Activated CD4-positive, CD25-positive, alpha-beta regulatory T cell treated with anti-CD3 and anti-CD28 coated beads, Interleukin-2, amount 50 U/mL, for 24 hours (primary cell): Measurements from ENCODE around the gene SLC4A1.

Source experiments
- ATAC-seq, 2 donors: fragments of 150-1000 bp; cut with Tn5 transposase; one replicate each; pipeline ENCODE4 v1.10.0; 2021; ENCODE audit warnings: mild to moderate bottlenecking in 1 of 2, moderate library complexity in 1 of 2

The SLC4A1 gene

GRCh38 chr17:44203731-44204440 lies 64.0 kb downstream of the SLC4A1 start:
- no peak for ATAC-seq

GRCh38 chr17:44202756-44203155 lies 65.2 kb downstream of the SLC4A1 start:
- ATAC-seq = no peak

GRCh38 chr17:44200478-44201155 lies 67.3 kb downstream of the SLC4A1 start:
- ATAC-seq = no peak

- peak; percentile 84 for ATAC-seq
Observed at GRCh38 chr17:44199553-44200477, 68.1 kb downstream of the SLC4A1 start, which contains the start of gene ATXN7L3. Gene ATXN7L3 (minus strand): TSS chr17:44199884. CDS start chr17:44198070, 1,814 bp downstream.

- peak; percentile 11 to 16 for ATAC-seq
Observed at GRCh38 chr17:44198721-44199552, 69.0 kb downstream of the SLC4A1 start.
